NT2/D1 (cell line): Measurements from ENCODE around the gene POLR2C.

ENCODE experiments used
- DNase-seq: peaks from one replicate; pipeline ENCODE4 v3.0.0-alpha.2; 2011; ENCODE audit warnings: low read depth, low spot score
- H3K27me3 ChIP-seq: 2 replicates; pipeline ENCODE4 v1.6.0; 2011; ENCODE audit warnings: mild to moderate bottlenecking; ENCODE audit not compliant: insufficient read length, insufficient read depth
- H3K36me3 ChIP-seq: 2 replicates; pipeline ENCODE4 v1.6.1; 2011; ENCODE audit warnings: mild to moderate bottlenecking, low read length, mixed read lengths; ENCODE audit not compliant: insufficient read depth, insufficient read length
- H3K4me1 ChIP-seq: 2 replicates; pipeline ENCODE4 v1.5.1; 2011; ENCODE audit not compliant: insufficient read depth, insufficient read length
- H3K4me3 ChIP-seq: 2 replicates; pipeline ENCODE4 v1.5.1; 2011; ENCODE audit warnings: low read depth; ENCODE audit not compliant: insufficient read length
- H3K9ac ChIP-seq: 2 replicates; pipeline ENCODE4 v1.6.0; 2011; ENCODE audit warnings: low read depth; ENCODE audit not compliant: insufficient read length
- H3K9me3 ChIP-seq: 2 replicates; pipeline ENCODE4 v1.5.1; 2011; ENCODE audit warnings: mild to moderate bottlenecking, low read length; ENCODE audit not compliant: insufficient read depth
- SUZ12 ChIP-seq: IDR thresholded peaks from 2 replicates; pipeline ENCODE4 v1.6.1; 2011; ENCODE audit not compliant: insufficient read length, insufficient read depth; ENCODE audit errors: extremely low read depth
- YY1 ChIP-seq: IDR thresholded peaks from 2 replicates; pipeline ENCODE4 v1.6.1; 2011; ENCODE audit not compliant: insufficient read length, insufficient read depth
- ZNF274 ChIP-seq: IDR thresholded peaks from 2 replicates; pipeline ENCODE4 v1.6.1; 2011; ENCODE audit warnings: mild to moderate bottlenecking, low read depth, low read length

Gene POLR2C

GRCh38 chr16:57519796-57520360, 57.4 kb downstream of the POLR2C start:
- TF ChIP-seq SUZ12 = no peak
- no peak for TF ChIP-seq ZNF274
- TF ChIP-seq YY1 = no peak
- H3K27me3 ChIP-seq = no peaks in the 10 kb centered on the region
- H3K4me3 ChIP-seq = no peak overlapping the region
- H3K9me3 ChIP-seq = no peaks in the 10 kb centered on the region
- DNase-seq = no peak
- H3K9ac ChIP-seq = no peak overlapping the region
- peaks cover 47% of the 10 kb centered on the region for H3K36me3 ChIP-seq
- peaks cover 1% of the 10 kb centered on the region for H3K4me1 ChIP-seq
